ENCODE results near the gene ZSWIM8.
"Not testable (repeated sequence)": the region's sequence is repeated elsewhere in the genome, so short reads cannot be mapped to it uniquely, and the experiment has no call there.

The ZSWIM8 gene

GRCh38 chr10:73772281-73773151, 12.9 kb upstream of the ZSWIM8 start:
- peak; percentile 91 for DNase-seq (ENCODE audit: low spot score)

DNA sequence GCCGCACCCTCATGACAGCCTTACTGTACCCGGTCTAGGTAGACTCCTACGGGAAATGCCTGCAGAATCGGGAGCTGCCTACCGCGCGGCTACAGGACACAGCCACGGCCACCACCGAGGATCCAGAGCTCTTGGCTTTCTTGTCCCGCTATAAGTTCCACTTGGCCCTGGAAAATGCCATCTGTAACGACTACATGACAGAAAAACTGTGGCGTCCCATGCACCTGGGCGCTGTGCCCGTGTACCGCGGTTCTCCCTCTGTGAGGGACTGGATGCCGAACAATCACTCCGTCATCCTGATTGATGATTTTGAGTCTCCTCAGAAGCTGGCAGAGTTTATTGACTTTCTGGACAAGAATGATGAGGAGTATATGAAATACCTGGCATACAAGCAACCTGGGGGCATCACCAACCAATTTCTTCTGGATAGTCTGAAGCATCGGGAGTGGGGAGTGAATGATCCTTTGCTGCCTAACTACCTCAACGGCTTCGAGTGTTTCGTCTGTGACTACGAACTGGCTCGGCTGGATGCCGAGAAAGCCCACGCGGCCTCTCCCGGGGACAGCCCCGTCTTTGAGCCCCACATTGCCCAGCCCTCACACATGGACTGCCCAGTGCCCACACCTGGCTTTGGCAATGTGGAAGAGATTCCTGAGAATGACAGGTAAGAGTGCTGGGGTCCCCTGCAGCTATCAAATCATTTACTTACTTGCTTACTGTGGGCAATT, 12.1 kb upstream of the ZSWIM8 start:
- peak; percentile 17 for DNase-seq (ENCODE audit: low spot score)

GRCh38 chr10:73774637-73775036, 10.8 kb upstream of the ZSWIM8 start:
- peak; percentile 49 for DNase-seq (ENCODE audit: low spot score)

DNA sequence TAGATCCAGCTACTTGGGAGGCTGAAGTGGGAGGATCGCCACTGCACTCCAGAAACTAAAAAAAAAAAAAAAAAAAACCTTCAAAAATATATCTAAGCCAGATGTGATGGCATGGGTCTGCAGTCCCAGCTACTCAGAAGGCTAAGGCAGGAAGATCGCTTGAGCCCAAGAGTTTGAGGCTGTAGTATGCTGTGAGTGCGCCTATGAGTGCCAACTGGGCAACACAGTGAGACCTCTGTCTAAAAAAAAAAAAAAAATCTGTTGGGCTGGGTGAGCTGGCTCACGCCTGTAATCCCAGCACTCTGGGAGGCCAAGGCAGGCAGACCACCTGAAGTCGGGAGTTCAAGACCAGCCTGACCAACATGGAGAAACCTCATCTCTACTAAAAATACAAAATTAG, 6.4 kb upstream of the ZSWIM8 start:
- no peak for DNase-seq (ENCODE audit: low spot score)

- no peak for DNase-seq (ENCODE audit: low spot score)
Measured at GRCh38 chr10:73779539-73780197, 5.7 kb upstream of the ZSWIM8 start.

DNA sequence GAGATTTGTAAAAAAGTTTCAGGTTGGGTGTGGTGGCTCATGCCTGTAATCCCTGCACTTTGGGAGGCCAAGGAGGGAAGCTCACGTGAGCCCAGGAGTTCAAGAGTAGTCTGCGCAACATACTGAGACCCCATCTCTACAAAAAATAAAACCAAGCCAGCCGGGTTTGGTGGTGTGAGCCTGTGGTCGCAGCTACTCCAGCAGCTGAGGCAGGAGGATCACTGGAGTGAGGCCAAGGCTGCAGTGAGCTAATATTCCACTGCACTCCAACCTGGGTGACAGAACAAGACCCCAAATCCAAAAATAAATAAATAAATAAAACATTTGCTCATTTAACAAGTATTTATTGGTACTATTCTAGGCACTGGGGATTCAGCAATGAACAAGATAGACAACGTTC, 5.1 kb upstream of the ZSWIM8 start:
- no peak for DNase-seq (ENCODE audit: low spot score)

DNA sequence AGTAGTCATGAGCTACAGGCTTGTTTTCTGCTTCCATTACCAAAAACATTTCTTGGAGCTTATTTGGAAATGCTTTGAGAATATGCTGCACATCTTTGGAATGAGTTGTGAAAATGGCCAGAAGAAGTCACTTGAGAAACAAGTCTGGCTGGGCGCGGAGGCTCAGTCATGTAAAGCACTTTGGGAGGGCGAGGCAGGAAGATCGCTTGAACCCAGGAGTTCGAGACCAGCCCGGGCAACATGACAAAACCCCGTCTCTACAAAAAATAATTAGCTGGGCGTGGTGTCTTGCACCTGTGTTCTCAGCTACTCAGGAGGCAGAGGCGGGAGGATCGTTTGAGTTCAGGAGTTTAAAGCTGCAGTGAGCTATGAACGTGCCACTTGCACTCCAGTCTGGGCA, 4.4 kb upstream of the ZSWIM8 start:
- no peak for DNase-seq (ENCODE audit: low spot score)

DNA sequence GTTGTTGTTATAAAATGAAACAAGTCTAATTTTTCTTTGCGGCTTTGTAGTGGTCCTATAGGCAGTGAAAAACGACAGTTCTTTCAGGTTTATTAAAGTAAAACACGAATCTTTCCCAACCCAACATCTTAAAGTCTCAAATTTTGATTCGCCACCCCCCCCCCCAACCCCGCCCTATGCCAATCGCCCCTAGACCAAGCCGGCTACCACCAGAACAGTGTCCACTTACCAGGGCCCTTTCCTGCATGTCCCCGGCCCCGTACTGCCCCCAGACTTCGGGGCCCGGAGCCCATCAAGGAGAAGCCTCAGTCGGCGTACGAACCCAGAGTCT, 3.9 kb upstream of the ZSWIM8 start:
- no peak for DNase-seq (ENCODE audit: low spot score)

DNA sequence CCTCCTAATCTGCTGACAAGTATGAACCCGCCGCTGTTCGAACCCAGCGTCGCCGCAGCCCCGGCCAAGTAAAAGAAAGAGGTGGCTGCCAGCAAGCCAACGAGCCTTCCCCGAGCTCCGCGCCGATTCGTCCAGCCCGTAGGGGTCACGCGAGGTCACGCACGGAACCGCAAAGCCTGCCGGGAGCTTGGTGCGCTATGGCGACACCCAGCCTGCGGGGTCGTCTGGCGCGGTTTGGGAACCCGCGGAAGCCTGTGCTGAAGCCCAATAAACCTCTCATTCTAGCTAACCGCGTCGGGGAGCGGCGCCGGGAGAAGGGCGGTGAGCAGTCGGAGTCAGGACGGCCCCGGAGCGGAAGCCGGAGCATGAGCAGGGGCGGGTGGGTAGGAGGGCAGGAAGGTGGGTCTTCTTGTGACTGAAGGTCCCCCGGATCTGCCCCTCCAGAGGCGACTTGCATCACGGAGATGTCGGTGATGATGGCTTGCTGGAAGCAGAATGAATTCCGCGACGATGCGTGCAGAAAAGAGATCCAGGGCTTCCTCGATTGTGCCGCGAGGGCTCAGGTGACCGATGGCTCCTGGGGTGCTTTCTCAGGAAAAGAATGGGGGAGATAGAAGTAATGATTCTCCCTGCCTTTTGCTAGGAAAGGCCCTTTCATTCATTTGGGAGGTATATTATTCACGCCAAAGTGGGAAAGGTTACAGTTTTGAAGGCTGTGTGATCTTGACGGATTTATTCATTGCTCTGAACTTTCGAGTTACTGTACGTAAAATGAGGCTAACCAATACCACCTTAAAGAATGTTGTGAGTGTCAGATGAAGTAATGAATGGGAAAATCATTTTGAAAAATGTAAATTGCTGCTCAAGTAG, 3.3 kb upstream of the ZSWIM8 start, which contains the start of gene CHCHD1:
CHCHD1 (plus strand) TSS at position 170 of the 870 bp plus-strand sequence; CDS start at position 198, 28 bp downstream.
- peak; percentile 88 for DNase-seq (ENCODE audit: low spot score)

DNA sequence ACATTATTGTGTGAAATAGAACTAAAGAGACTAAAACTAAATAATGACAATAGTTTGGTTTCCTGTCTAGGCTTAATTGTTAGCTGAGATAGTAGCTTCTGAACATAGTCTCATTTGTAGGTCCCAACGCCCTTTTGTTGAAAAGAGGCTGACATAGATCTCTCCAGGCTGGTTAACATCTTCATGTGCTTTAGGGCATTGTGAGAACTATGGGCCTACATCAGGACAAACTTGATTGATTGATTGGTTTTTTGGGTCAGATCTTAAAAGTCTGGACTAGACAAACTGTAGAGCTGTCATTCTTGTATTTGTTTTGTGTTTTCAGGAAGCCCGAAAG, 2.7 kb upstream of the ZSWIM8 start:
- DNase-seq (ENCODE audit: low spot score), result no peak

GRCh38 chr10:73785721-73786511, 510 bp downstream of the ZSWIM8 start:
- peak; percentile 67 for DNase-seq (ENCODE audit: low spot score)

- no peak for DNase-seq (ENCODE audit: low spot score)
Measured at GRCh38 chr10:73786512-73786885, 1.1 kb downstream of the ZSWIM8 start.

DNA sequence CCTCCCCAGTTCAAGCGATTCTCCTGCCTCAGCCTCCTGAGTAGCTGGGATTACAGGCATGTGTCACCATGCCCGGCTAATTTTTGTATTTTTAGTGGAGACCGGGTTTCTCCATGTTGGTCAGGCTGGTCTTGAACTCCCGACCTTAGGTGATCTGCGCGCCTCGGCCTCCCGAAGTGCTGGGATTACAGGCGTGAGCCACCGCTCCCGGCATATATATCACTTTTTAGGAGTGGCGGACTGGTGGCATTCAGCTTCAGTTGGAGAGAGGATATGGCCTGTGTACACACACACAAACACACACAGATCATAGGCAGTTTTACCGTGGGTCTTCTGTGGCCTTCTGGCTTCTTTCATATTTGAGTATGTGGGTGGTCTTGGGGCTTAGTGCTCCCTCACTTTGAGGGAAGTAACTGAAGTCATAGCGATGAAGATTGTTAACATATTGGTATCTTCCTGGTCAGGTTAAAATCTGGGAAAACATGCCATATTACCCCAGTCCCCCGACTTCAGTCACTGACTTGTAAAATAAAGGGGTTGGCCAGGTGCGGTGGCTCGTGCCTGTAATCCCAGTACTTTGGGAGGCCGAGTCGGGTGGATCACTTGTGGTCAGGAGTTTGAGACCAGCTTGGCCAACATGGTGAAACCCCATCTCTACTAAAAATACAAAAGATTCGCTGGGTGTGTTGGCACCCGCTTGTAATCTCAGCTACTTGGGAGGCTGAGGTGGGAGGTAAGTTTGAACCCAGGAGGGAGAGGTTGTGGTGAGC, 1.8 kb downstream of the ZSWIM8 start:
- DNase-seq (ENCODE audit: low spot score), result not testable (repeated sequence)

GRCh38 chr10:73788864-73789658, 3.7 kb downstream of the ZSWIM8 start:
- no peak for DNase-seq (ENCODE audit: low spot score)

GRCh38 chr10:73789659-73790055, 4.3 kb downstream of the ZSWIM8 start:
- DNase-seq (ENCODE audit: low spot score), result no peak

GRCh38 chr10:73790886-73791625, 5.7 kb downstream of the ZSWIM8 start:
- no peak for DNase-seq (ENCODE audit: low spot score)

- no peak for DNase-seq (ENCODE audit: low spot score)
Measured at GRCh38 chr10:73791871-73792400, 6.5 kb downstream of the ZSWIM8 start.

DNA sequence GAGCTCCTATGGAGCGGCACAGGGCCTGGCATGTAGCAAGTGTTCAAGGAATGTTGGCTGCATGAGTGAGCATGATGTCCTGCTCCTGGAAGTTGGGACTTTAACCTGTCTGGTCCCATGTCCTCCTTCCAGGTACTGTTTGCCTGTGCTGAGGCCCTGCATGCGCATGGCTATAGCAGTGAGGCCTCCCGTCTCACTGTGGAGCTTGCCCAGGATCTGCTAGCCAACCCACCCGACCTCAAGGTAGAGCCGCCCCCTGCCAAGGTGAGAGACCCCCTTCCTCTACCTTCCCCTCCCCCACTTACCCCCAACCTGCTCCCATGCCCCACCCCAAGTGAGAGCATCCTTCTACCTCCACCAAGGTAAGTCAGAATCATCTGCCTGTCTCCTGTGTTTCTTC, 8.1 kb downstream of the ZSWIM8 start:
- DNase-seq (ENCODE audit: low spot score), result no peak

DNA sequence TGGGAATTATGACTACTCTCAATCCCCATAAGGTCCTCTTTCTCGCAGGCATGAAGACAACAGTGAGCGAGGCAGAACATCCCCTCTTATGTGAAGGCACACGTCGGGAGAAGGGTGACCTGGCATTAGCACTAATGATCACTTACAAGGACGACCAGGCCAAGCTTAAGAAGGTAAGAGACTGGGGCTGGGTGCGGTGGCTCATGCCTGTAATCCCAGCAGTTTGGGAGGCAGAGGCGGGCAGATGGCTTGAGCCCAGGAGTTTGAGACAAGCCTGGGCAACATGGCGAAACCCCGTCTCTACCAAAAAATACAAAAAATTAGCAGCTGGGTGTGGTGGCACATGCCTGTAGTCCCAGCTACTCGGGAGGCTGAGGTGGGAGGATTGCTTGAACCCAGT, 10.1 kb downstream of the ZSWIM8 start:
- not testable (repeated sequence) for DNase-seq (ENCODE audit: low spot score)

Measured in kidney tubule cell (primary cell).